Measurements from ENCODE around the gene TARBP1. TPM values are rescaled to one million over a fixed set of nuclear protein-coding genes. Genes with fewer than 3 reads are reported as not detected.

The TARBP1 gene
- total RNA-seq, 4 donors from 2014 or later = 19.9 to 44.4 (median 27.6) TPM

GRCh38 chr1:234484218-234484617 lies 5.2 kb upstream of the TARBP1 start:
- Histone ChIP-seq H3K36me3 (no peaks in the 10 kb centered on the region), H3K4me3 (no peak overlapping the region), H3K27me3 (no peaks in the 10 kb centered on the region), H3K27ac (no peak overlapping the region), H3K9me3 (no peaks in the 10 kb centered on the region), H3K4me1 (peaks cover 5 to 21% (median 7%) of the 10 kb centered on the region in 4 donors)
- in situ Hi-C loops (cut with MboI; ENCODE audit: low pct_ligation_motif_present in 1 of 4, low pct_unique_long_range_greater_than_20kb in 1 of 4, low sequenced_read_pairs in 3 of 4) = loop anchor here in 1 of 4 donors (25.0 kb wide), 1 partner anchor 928 kb away; no protein-coding TSS in a partner anchor
- no peak for DNase-seq
- whole genome bisulfite sequencing, 2 donors (ENCODE audit: low coverage in 1 of 2) = 56 to 69% methylated on average over 3 of the region's 3 CpGs
- no peak for TF ChIP-seq POLR2AphosphoS5 (IDR thresholded peaks at IDR 0.05)
- TF ChIP-seq EP300 (IDR thresholded peaks at IDR 0.05; ENCODE audit: low read depth) = no peak
- TF ChIP-seq CTCF (IDR thresholded peaks at IDR 0.05) = no peak
- no peak for TF ChIP-seq POLR2A (IDR thresholded peaks at IDR 0.05)
- intact Hi-C loops (cut with DNase I; ENCODE audit: low total_unique reads) = no loop called here

- peaks cover 5 to 18% (median 10%) of the 10 kb centered on the region in 4 donors for H3K4me1 ChIP-seq
- WGBS, 2 donors (ENCODE audit: low coverage in 1 of 2) = 84 to 87% methylated on average over 5 of the region's 5 CpGs
- intact Hi-C loops (cut with DNase I; ENCODE audit: low total_unique reads) = no loop called here
- H3K36me3 ChIP-seq = no peaks in the 10 kb centered on the region
- no peak overlapping the region for H3K27ac ChIP-seq
- in situ Hi-C loops (cut with MboI; ENCODE audit: low pct_ligation_motif_present in 1 of 4, low pct_unique_long_range_greater_than_20kb in 1 of 4, low sequenced_read_pairs in 3 of 4) = loop anchor here in 1 of 4 donors (25.0 kb wide), 1 partner anchor 931 kb away; no protein-coding TSS in a partner anchor
- no peaks in the 10 kb centered on the region for H3K9me3 ChIP-seq
- no peak overlapping the region for H3K4me3 ChIP-seq
- H3K27me3 ChIP-seq = no peaks in the 10 kb centered on the region
- no peak for TF ChIP-seq EP300 (IDR thresholded peaks at IDR 0.05; ENCODE audit: low read depth)
- no peak for TF ChIP-seq POLR2A (IDR thresholded peaks at IDR 0.05)
- TF ChIP-seq POLR2AphosphoS5 (IDR thresholded peaks at IDR 0.05) = no peak
- no peak for TF ChIP-seq CTCF (IDR thresholded peaks at IDR 0.05)
- DNase-seq = no peak
Observed at GRCh38 chr1:234481771-234482170, 2.8 kb upstream of the TARBP1 start.

DNA sequence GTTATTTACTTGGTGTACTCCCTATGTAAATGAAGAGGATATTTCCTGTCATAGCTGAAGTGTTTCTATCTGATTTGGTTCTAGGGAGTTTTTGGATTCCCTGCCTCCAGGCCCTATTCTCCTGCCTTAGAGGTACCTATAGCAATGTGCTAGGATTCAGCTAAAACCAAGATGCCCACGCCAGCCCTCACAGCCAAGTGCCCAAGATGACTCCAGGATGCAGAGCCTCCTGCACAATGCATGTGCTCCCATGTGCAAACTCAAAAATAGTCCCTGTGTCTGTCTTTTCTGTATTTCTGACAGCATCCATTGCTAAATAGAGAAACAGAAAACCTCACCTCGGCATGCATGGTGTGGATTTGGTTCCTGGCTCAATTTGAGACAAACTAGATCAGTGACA lies 887 bp upstream of the TARBP1 start:
- no peak for TF ChIP-seq POLR2AphosphoS5 (IDR thresholded peaks at IDR 0.05)
- TF ChIP-seq POLR2A (IDR thresholded peaks at IDR 0.05) = no peak
- TF ChIP-seq EP300 (IDR thresholded peaks at IDR 0.05; ENCODE audit: low read depth) = no peak
- TF ChIP-seq CTCF (IDR thresholded peaks at IDR 0.05) = no peak
- Histone ChIP-seq H3K36me3 (no peaks in the 10 kb centered on the region), H3K4me1 (peaks cover 5 to 19% (median 10%) of the 10 kb centered on the region in 4 donors), H3K4me3 (no peak overlapping the region), H3K27ac (no peak overlapping the region), H3K9me3 (no peaks in the 10 kb centered on the region), H3K27me3 (no peaks in the 10 kb centered on the region)
- in situ Hi-C loops (cut with MboI; ENCODE audit: low pct_ligation_motif_present in 1 of 4, low pct_unique_long_range_greater_than_20kb in 1 of 4, low sequenced_read_pairs in 3 of 4) = loop anchor here in 2 of 4 donors (10.0 to 25.0 kb wide), 2 partner anchors 932 to 935 kb away; no protein-coding TSS in a partner anchor
- intact Hi-C loops (cut with DNase I; ENCODE audit: low total_unique reads) = no loop called here
- 70 to 83% methylated on average over 1 to 2 of the region's 2 CpGs for WGBS, 2 donors (ENCODE audit: low coverage in 1 of 2)
- DNase-seq = no peak

GRCh38 chr1:234479310-234479559 lies 256 bp upstream of the TARBP1 start:
- H3K9me3 ChIP-seq = no peaks in the 10 kb centered on the region
- 0 to 12% methylated on average over 1 to 5 of the region's 5 CpGs for WGBS, 2 donors (ENCODE audit: low coverage in 1 of 2)
- no peaks in the 10 kb centered on the region for H3K36me3 ChIP-seq
- H3K27ac ChIP-seq = peak overlapping the region; percentile 89 to 99 (median 96)
- peak overlapping the region in 3 of 4 donors; percentile 89 to 96 (median 95) for H3K4me3 ChIP-seq
- H3K27me3 ChIP-seq = no peaks in the 10 kb centered on the region
- TF ChIP-seq POLR2A (IDR thresholded peaks at IDR 0.05) (no peak), POLR2AphosphoS5 (IDR thresholded peaks at IDR 0.05) (no peak), CTCF (IDR thresholded peaks at IDR 0.05) (no peak), EP300 (IDR thresholded peaks at IDR 0.05; ENCODE audit: low read depth) (no peak)
- H3K4me1 ChIP-seq = peaks cover 5 to 19% (median 10%) of the 10 kb centered on the region in 4 donors
- intact Hi-C loops (cut with DNase I; ENCODE audit: low total_unique reads) (no loop called here), in situ Hi-C loops (cut with MboI; ENCODE audit: low pct_ligation_motif_present in 1 of 4, low pct_unique_long_range_greater_than_20kb in 1 of 4, low sequenced_read_pairs in 3 of 4) (loop anchor here in 2 of 4 donors (10.0 to 25.0 kb wide), 2 partner anchors 933 to 936 kb away; no protein-coding TSS in a partner anchor)
- DNase-seq = no peak

Data from transverse colon (tissue), 4 donors.